Fibroblast of skin of right biceps (primary cell): ENCODE measurements around the gene SLC25A13.

ENCODE experiments used
- DNase-seq: peaks from one replicate; pipeline ENCODE4 v3.0.0-alpha.2; 2013

Gene SLC25A13

DNA sequence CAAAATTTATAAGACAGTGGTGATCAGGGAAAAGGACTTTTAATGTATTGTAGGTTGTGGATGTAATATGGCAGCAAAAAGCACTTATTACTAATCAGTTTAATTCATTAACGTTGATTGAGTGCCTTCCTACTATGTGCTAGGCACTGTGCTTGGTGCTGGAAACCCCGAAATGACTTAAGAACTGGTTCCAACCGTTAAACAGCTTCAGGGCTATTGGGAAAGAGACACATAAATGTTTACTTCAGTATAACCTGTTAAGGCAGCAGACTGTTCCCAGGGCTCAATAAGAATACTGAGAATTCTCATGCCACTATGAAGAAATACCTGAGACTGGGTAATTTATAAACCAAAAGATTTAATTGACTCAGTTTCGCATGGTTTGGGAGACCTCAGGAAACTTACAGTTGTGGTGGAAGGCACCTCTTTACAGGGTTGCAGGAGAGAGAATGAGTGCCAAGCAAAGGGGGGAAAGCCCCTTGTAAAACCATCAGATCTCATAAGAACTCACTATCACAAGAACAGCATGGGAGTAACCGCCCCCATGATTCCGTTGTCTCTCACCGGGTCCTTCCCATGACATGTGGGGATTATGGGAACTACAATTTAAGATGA, 1.1 kb upstream of the SLC25A13 start:
- no peak for DNase-seq

DNA sequence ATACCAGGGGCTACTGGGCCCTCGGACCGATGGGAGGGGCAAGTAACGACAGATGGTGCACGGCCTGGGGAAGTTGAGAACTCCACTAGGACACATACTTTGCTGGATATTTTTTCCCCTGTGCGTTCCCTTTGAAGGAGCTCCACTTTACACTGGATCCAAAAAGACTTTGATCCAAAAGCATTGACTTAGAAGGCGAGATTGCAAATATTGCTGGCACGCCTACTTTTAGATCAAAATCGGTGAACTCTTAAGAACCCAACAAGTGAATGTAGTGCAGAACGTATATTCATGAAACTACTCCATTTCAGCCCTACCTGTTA, 436 bp upstream of the SLC25A13 start:
- no peak for DNase-seq

DNA sequence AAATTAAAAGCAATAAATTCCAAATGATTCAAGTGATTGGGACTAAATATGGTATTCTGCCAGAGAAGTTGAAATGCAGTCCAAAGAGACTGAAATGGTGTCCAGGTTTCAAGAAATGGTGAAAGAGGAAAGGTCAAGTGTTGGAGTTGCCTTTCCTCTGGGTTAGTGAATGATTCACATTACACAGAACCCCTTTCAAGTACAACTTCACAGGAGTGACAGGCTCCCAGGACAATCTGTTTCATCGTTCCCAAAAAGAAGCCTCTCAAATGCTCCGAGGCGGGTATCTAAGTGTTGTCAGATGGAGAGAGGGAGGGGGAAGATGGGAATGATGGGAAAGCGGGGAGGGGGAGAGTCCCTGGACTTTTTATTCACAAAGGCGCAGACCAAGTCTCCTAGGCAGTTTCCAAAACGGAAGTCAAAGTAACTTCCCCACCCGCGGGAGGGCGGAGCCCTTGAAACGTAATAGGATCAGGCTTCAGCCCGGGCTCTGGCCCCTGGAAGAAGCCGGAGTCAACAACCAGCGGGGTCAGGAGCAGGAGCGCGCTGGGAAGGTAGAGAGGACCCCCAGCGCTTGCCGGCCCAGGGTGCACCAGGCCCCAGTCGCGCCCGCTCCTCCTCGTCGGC, 754 bp downstream of the SLC25A13 start:
- DNase-seq: peak; percentile 76

DNA sequence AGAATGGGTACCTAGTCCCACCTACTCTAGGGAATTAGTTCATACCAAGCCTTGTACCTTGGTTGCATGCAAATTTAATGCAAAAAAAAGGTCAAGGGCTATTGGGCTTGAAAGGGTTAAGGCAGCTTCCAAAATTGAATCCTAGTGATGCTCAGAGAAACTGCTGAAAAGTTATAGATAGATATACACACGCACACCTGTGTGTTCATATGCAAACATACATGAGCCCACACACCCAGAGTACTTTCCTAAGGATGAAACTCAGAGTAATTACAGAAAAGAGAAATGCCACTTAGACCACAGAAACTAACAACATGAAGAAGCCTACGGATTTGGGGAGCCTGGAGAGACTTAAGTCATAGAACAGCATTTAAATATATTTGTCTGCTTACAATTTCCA, 1.5 kb downstream of the SLC25A13 start:
- no peak for DNase-seq

DNA sequence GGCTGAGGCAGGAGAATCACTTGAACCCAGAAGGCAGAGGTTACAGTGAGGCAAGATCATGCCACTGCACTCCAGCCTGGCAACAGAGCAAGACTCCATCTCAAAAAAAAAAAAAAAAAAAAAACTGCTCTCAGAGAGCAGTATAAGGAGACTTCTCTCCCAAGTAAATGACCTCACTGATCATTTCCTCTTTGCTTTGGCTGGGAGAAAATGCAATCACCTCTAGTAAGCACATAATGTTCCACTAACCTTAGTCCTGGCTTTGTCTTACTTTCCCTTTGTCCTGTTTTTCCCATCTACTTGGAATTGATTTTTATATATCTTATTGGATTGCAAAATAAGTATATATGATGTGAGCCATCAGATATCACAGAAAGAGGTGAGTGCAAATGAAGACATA, 2.5 kb downstream of the SLC25A13 start:
- no peak for DNase-seq

DNA sequence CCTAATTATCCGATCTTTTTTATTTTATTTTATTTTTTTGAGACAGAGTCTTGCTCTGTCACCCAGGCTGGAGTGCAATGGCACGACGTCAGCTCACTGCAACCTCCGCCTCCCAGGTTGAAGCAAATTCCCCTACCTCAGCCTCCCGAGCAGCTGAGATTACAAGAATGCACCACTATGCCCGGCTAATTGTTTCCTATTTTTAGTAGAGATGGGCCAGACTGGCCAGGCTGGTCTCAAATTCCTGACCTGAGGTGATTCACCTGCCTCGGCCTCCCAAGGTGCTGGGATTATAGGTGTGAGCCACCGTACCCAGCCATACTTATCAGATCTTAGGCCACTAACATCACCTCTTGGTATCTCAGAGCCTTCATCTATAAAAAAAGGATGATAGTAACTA, 4.9 kb downstream of the SLC25A13 start:
- no peak for DNase-seq

DNA sequence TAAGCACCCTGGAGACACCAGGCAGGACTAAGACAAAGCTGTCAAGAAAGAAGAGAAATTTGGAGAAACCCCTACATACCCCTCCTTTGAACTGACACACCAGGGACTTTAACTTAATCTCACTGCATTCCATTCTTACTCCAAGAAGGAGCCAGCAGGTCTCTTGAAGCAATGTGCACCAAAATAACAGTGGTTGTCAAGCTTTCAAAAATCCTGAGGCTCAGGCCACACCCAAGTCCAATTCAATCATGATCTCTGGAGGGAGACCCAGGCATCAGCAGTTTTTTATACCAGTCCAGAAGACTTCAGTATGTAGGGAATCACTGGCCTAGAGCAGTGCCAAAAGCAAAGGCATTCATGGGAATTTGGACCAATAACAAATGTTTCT, 6.8 kb downstream of the SLC25A13 start:
- DNase-seq: no peak

DNA sequence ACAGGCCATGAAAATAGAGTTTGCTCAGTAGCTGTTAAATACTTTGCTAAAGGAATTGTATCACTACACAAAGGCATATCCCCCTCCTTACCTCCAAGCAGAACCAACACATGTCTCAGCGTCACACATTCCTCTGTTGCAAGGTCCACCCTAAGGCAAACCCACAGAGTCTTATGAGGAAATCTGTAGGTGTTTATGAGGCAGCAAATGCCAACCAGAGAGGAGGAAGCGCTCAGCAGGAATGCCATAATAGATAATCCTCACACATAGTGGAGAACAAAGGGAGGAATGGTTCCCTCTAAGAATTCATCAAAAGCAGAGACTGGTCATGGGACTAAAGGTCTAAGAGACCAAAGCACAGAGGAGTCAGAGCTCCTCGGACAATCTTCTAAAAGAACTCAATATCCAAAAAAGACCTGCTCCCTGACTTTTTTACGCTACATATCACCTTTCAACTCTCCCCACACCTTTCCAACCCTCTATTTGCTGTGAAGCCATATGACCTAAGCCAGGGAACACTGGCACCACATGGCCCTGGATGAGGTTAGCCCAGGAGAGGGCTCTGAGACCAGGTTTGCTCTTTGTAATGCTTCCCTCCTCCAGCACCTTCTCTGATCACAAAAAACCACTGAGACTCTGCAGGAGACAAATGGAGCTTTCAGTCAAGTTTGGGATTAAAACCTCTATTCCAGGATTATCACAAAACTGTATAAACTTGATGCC, 7.3 kb downstream of the SLC25A13 start:
- peak; percentile 6 for DNase-seq

DNA sequence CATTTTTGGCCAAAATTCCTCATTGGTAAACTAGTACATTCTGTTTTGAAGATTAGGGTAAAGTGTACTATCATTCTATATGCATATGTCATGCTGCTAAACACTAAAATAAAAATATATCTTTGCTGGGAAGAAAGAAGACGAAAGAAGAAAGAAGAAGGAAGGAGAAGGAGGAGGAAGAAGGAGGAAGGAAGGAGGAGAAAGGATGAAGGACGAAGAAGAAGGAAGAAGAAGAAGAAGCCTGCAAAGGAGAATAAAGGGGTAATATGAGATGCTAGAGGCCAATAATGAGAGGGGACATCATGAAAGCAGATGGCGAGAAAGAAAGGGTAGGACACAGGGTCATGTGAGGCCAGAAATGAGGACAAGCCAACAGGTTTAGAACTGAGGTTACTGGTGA, 8.0 kb downstream of the SLC25A13 start:
- no peak for DNase-seq

DNA sequence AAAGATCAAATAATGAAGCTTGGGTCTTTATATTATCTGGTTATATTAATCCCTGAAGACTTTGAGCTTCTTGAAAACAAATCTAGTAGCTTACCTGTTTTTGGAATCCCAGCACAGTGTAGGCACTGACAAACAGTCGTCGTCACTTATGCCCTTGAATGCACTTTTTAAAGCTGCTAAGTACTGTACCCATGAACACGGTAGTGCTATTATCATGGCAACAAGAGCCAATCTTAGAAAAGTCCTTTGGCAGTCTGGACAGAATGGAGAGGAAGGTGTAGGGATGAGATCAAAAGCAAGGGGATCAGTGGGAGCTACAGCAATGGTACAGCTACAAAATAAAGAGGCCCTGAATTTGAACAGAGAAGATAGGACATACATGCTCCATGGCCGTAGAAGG, 9.4 kb downstream of the SLC25A13 start:
- DNase-seq: no peak

DNA sequence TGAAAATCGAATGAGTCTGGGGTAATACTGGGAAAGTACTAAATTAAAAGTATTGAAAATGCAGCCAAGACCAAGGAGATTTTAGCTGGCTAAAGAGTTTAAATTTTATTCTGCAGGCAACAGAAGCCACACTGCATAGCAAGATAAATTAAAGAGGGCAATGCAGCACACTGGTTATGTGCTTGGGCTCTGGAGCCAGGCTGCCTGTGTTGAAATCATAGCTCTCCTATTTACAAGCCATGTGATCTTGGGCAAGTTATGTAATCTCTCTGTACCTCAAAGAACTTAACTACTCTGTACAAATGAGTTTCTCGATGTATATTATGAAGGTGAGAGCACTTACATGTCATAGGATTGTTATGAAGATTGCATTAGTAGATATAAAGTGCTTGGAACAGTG, 9.9 kb downstream of the SLC25A13 start:
- no peak for DNase-seq

DNA sequence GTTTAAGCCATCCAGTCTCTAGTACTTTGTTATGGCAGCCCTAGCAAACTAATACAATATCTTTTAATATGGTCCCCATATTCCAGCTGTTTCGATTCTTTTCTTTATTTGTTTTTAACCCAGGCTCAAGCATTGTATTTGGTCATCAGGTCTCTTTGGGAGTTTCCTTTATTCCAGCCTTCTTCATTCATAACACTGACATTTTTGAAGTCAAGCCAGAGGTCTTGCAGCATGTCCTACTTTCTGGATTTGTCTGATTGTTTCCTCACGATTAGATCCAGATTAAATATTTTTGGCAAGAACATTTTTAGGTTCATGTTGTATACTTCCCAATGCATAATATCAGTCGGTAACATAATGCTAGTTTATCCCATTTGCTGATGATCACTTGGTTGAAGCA, 11.8 kb downstream of the SLC25A13 start:
- no peak for DNase-seq

DNA sequence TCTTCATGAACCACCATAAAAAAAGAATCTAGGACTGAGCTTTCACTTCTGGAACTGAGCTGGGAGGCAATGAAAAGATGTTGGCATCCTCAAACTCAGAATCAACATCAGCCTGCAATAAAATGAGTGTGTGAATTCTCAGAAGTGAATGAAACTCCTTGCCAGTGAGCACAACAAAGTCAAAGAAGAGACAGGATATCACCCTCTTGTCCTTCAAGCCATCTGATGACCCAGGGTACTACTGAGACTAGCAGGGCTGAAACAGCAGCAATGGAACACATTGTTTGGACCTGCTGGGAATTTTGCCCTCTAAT, 13.0 kb downstream of the SLC25A13 start:
- no peak for DNase-seq

DNA sequence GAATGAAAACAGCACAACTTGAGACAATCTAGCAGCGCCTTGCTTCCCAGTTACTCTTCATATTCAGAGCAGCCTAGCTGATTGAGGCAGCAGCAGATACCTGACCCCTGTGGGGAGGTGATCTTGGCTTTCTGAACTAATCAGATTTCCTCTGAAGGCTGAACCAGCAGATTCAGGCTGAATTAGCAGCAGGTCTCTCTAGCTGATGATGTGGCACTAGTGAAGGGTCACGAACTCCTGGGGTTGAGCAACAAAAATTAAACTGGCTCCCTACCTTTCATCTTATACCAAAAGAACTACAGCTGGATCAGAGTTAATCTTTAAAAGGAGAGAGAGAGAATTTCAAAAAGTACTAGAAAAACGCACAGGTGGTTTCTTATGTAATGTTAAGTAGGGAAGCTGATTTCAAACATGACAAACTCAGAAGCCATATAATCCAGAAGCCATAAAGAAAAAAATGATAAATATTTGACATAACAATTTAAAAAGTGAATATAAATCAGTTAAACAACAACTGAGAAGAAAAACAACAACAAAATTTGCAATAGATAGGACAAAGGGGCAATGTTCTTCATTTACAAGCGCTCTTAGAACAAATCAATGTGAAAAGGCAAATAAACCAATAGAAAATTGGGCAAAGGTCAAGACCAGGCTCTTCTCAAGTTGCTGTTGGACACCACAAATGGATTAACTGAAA, 13.5 kb downstream of the SLC25A13 start:
- no peak for DNase-seq

DNA sequence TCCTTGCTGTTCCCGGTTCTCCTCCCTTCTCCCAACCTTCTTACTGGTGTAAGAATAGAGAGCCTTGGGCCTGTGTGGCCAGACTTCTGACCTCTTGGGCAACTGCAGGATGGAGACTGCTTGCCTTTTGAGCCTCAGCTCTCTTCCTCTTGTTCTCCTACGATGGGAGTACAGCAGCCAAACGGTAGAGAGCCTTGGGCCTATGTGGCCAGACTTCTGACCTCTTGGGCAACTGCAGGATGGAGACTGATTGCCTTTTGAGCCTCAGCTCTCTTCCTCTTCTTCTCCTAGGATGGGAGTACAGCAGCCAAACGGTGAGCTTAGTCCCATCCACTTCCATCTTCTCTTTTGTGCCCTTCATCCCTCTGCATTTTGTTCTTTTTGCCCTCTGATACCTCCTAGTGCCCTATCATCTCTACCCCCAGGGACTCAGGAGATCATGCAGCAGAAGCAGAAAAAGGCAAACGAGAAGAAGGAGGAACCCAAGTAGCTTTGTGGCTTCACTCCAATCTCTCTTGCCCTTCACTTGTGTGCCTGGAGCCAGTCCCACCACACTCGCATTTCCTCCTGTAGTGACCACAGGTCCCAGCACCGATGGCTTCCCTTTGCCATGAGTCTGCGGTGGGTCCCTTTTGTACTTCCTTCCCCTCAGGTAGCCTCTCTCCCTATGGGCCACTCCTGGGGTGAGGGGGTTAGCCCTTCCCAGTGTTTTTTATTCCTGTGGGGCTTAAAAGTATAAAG, 15.3 kb downstream of the SLC25A13 start:
- no peak for DNase-seq

DNA sequence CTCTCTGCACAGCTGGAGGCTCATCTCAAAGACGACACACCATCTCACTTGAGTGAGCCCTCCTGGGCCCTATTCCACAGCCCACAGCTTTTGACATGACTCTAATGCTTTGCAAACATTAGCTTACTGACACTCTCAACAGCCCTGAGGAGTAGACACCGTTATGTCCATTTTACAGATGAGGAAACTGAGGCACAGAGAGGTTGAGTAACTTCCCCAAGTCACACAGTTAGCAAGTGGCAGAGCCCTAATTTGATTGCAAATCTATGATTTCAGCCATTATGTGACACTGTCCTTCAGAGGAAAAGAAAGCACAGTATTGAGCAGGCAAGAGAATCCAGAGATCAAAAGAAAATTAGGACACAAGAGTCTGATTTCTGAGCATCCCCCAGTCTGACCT, 16.0 kb downstream of the SLC25A13 start:
- no peak for DNase-seq

DNA sequence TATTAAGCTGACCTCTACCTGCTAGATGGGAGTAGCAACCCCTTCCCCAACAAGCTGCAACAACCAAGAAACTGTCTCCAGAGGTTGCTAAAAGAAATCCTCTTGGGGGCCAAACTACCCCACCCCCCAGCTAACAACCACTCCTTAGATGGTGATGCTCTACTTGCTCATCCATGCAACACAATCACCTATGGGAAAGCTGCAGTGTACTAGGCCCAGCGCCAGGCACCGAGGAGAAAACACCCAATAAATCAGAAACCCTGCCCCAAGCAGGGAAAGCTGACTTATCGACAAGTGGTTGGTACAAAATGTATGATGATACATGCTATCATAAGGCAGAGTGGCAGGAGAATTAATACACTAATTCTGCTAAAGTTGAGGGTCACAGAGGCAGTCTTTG, 17.3 kb downstream of the SLC25A13 start:
- peak; percentile 55 for DNase-seq

DNA sequence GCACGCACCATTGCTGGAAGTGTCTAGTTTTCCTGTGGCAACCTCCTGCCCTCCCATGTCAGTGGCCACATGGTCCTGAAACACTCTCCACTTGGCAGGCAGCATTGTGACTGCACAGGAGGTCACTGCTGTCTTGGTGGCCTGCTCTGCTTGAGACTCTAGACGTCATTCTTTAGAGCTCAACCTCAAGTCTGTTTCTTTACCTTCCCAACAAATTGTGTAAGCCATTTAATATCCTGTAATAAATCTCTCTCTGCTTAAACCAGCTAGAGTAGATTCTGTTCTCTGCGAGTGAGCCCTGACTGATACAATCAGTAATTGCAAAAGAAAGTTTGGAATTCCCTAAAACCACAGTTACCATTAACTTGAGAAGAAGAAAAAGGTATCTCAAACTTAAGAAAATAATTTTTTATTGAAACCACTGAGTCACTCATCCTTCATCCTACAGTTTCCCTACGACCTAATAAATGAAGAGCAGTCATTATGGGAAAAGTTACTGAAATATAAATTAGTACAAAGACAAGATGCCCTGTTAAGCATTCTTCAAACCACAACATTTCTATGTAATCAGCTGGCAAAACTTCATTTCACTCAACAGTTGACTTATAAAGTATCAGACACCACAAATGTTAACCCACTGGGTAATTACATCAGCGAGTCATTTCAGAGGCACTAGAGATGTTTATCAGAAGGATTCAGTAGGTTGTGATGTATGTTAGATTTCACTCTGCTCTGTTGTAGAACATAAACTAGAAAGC, 18.0 kb downstream of the SLC25A13 start:
- DNase-seq: peak; percentile 94

DNA sequence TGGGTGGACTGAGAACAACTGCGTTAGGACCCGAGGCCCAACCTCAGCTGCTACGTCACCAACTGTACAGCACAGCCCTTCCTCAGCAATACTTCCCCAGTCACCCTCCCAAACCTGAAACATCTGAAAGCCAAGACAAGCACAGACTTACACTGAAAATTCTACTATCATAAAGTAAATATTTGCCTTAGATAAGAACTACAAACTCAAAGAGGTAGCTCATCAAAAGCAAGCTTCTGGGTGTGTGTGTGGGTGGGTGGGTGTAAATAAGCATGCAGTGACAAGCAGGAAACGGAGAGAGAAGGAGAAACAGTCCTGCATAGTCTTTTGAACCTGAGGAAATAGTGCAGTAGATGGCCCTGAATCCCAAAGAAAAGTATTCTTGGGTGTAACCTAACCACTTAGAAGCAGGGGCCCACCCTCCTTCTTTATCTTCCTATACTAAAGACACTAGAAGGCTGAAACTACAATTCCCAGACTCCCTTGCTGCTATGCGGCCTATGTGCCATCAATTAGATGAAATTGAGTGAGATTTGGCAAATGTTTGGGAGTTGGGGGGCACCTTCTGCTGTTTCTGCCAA, 18.7 kb downstream of the SLC25A13 start:
- no peak for DNase-seq

DNA sequence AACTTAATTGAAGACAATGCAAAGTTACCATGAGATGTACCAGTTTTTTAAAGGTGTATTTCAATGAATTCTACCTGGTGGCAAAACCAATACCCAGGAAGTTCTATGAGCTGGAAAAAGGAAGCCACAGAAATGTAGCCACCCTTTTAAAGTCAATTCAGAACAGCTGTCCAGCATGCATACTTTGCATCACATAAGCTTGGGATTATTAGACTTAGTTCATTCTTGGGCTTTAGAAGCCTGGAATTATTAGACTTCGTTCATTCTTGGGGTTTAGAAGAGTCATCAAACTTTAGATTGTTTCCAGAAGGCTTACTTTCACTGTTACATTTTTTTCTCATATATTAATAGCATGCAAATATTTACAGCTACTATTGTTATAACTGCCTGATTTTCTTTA, 20.9 kb downstream of the SLC25A13 start:
- DNase-seq: peak; percentile 48

DNA sequence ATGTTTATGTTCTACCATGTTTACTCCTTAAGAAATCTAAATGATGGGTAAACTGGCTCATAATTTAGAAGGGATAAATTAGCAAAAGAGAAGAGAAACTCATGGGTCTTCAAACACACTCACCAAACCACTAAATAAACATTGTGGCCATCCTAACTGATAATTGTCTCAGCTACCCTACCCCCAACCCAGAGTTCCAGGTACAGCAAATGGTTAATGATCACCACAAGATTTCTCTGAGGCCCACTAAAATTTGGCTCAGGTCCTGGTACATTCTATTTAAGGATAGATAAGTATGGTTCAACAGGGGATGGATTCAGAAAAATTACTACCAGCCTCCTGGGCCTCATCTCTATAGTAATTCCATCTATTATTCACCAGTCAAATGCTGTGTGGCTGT, 21.4 kb downstream of the SLC25A13 start:
- peak; percentile 6 for DNase-seq

DNA sequence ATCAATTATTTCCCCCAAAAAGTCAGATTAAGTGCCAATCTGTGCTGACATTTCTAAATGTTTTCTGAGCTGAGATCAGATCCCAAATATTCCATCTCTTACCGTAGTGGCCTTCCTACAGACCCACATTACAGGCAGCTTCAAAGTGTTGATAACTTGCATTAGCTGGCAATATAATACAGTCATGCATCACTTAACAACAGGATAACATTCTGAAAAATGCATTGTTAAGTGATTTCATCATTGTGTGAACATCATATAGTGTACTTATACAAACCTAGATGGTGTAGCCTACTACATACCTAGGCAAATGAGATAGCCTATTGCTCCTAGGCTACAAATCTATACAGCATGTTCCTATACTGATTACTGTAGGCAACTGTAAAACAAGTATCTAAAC, 22.4 kb downstream of the SLC25A13 start:
- DNase-seq: peak; percentile 7
